Pancreas (tissue), 10 donors: ENCODE measurements around the gene NDUFB2. TPM values are rescaled to one million over a fixed set of nuclear protein-coding genes. Genes with fewer than 3 reads are reported as not detected.
"Not testable (repeated sequence)": the region's sequence is repeated elsewhere in the genome, so short reads cannot be mapped to it uniquely, and the experiment has no call there.

Source experiments
- ATAC-seq, 4 donors: fragments of 200-7000 bp; cut with Tn5 transposase; one replicate each; pipeline versions ENCODE4 v1.8.0 to v1.9.1; 2020; ENCODE audit warnings: mild to moderate bottlenecking in 4 of 4, moderate library complexity in 4 of 4
- DNase-seq, 6 donors: peaks; one replicate each; pipeline ENCODE4 v3.0.0-alpha.2; 2020
- FAIRE-seq: peaks from 2 replicates; lab custom pipeline; 2012; peaks lifted over from hg19 to GRCh38; lab: Jason Lieb, UNC
- H3K27ac ChIP-seq, 4 donors: fragments of 200-600 bp; sonication (generic); 1 replicate in 3 of 4; 2 replicates in 1 of 4; pipeline versions ENCODE4 v1.5.0 to v1.8.0; 2020
- H3K27me3 ChIP-seq, 4 donors: fragments of 200-600 bp; one replicate each; pipeline ENCODE4 v1.8.0; 2021
- H3K36me3 ChIP-seq, 3 donors: fragments of 200-600 bp; sonication (generic) in 1 of 3; one replicate each; pipeline versions ENCODE4 v1.5.0 to v1.8.0; 2020 to 2021
- H3K4me1 ChIP-seq, 3 donors: fragments of 200-600 bp; one replicate each; pipeline ENCODE4 v1.8.0; 2021
- H3K4me3 ChIP-seq, 4 donors: fragments of 200-600 bp; sonication (generic) in 2 of 4; one replicate each; pipeline versions ENCODE4 v1.5.0 to v1.8.0; 2020 to 2021
- H3K9me3 ChIP-seq, 4 donors: fragments of 200-600 bp; one replicate each; pipeline ENCODE4 v1.8.0; 2021
- CTCF ChIP-seq, 4 donors: fragments of 200-600 bp; sonication (generic) in 3 of 4; IDR thresholded peaks; one replicate each; pipeline versions ENCODE4 v1.5.0 to v1.8.0; 2021; ENCODE audit warnings: antibody characterized with exemption in 4 of 4
- WGBS, 2 donors: extraction: QIAGEN DNeasy Blood & Tissue Kit; methylation state at CpG; one replicate each; pipeline ENCODE4 v1.1.7; 2013; 5-methylcytosine and 5-hydroxymethylcytosine counted together
- intact Hi-C, 3 donors: fragments of 100-400 bp; cut with DNase I; formaldehyde crosslinking; loops; one replicate each; pipeline versions ENCODE4 v1.11.1 to v1.14.2; 2022
- polyA plus RNA-seq, 2 donors: library from polyadenylated mRNA; stranded (reverse); fragments of 200-250 nt; gene quantifications; one replicate each; pipeline ENCODE4 v1.2.3, GENCODE V29; 2013
- total RNA-seq, 6 donors: library from RNA; stranded (reverse); fragmentation: NEBNext Ultra II Directional in 4 of 6; extraction: Animal tissue kit (Norgen Biotek cat#: 25700) in 4 of 6; gene quantifications; one replicate each; pipeline versions ENCODE4 v1.2.1 to v1.2.4, GENCODE V29; 2021 to 2023
- donor health status: healthy with polysubstance abuse.
- donor health status: DM: no; HTN: no; CAD: no; lungs with moderate emphysema.
- donor health status: DM: no; HTN: no; CAD: no.
- donor health status: control.
- donor health status: control.
- donor health status: Bipolar disorder and iron deficiency.
- donor health status: DM: yes; HTN: yes; CAD: no.
- donor health status: DM: no; HTN: no; CAD: no.
- donor health status: DM: no; HTN: no; CAD: no.
- donor health status: DM: yes; HTN: yes; CAD: no.

NDUFB2 gene
- total and polyA plus RNA-seq, 8 donors: 47.6 to 198 (median 76.6) TPM

- no peak for TF ChIP-seq CTCF (IDR thresholded peaks at IDR 0.05)
- Histone ChIP-seq H3K27me3 (no peaks in the 10 kb centered on the region), H3K4me1 (no peaks in the 10 kb centered on the region), H3K36me3 (peaks cover 0 to 1% (median 0%) of the 10 kb centered on the region in 3 donors), H3K4me3 (no peak overlapping the region), H3K9me3 (no peaks in the 10 kb centered on the region), H3K27ac (no peak overlapping the region)
- intact Hi-C loops: no loop called here
- no peak for ATAC-seq
- 94 to 95% methylated on average over 11 of the region's 11 CpGs for WGBS, 2 donors
- no peak for FAIRE-seq
- no peak for DNase-seq
Observed at GRCh38 chr7:140686921-140687320, 9.6 kb upstream of the NDUFB2 start.

GRCh38 chr7:140688341-140688740, 8.2 kb upstream of the NDUFB2 start:
- intact Hi-C loops: no loop called here
- DNase-seq (no peak), FAIRE-seq (no peak), ATAC-seq (no peak)
- Histone ChIP-seq H3K27ac (no peak overlapping the region), H3K4me3 (no peak overlapping the region), H3K27me3 (no peaks in the 10 kb centered on the region), H3K9me3 (no peaks in the 10 kb centered on the region), H3K36me3 (no peaks in the 10 kb centered on the region), H3K4me1 (no peaks in the 10 kb centered on the region)
- no peak for TF ChIP-seq CTCF (IDR thresholded peaks at IDR 0.05)
- WGBS, 2 donors: 82 to 90% methylated on average over 6 of the region's 6 CpGs

- Histone ChIP-seq H3K4me1 (no peaks in the 10 kb centered on the region), H3K27me3 (no peaks in the 10 kb centered on the region), H3K9me3 (no peaks in the 10 kb centered on the region), H3K27ac (no peak overlapping the region), H3K36me3 (no peaks in the 10 kb centered on the region), H3K4me3 (no peak overlapping the region)
- TF ChIP-seq CTCF (IDR thresholded peaks at IDR 0.05): no peak
- FAIRE-seq: no peak
- ATAC-seq: no peak
- intact Hi-C loops: no loop called here
- DNase-seq: no peak
- WGBS, 2 donors: 94% methylated on average over 15 to 16 of the region's 16 CpGs
Observed at GRCh38 chr7:140689199-140690152, 7.0 kb upstream of the NDUFB2 start.

GRCh38 chr7:140691376-140692045, 5.0 kb upstream of the NDUFB2 start:
- Histone ChIP-seq H3K27me3 (no peaks in the 10 kb centered on the region), H3K36me3 (no peaks in the 10 kb centered on the region), H3K4me3 (no peak overlapping the region), H3K4me1 (no peaks in the 10 kb centered on the region), H3K9me3 (no peaks in the 10 kb centered on the region), H3K27ac (no peak overlapping the region)
- ATAC-seq (no peak), DNase-seq (no peak), FAIRE-seq (no peak)
- no peak for TF ChIP-seq CTCF (IDR thresholded peaks at IDR 0.05)
- intact Hi-C loops: no loop called here
- WGBS, 2 donors: 86 to 89% methylated on average over 12 of the region's 12 CpGs

GRCh38 chr7:140693849-140694248, 2.7 kb upstream of the NDUFB2 start:
- H3K4me1 ChIP-seq, ATAC-seq, H3K27ac ChIP-seq, H3K27me3 ChIP-seq, FAIRE-seq, H3K4me3 ChIP-seq, DNase-seq, H3K36me3 ChIP-seq, H3K9me3 ChIP-seq, intact Hi-C loops: not testable (repeated sequence)
- 92 to 97% methylated on average over 10 of the region's 10 CpGs for WGBS, 2 donors
